HG03520 (cell line): Measurements from ENCODE around the gene PLEKHH3.

Source experiments
- ATAC-seq: cut with Tn5 transposase; IDR thresholded peaks from one replicate; pipeline ENCODE4 v1.9.1; 2021; ENCODE audit warnings: mild to moderate bottlenecking, moderate library complexity; ENCODE audit not compliant: unreplicated experiment

The PLEKHH3 gene

DNA sequence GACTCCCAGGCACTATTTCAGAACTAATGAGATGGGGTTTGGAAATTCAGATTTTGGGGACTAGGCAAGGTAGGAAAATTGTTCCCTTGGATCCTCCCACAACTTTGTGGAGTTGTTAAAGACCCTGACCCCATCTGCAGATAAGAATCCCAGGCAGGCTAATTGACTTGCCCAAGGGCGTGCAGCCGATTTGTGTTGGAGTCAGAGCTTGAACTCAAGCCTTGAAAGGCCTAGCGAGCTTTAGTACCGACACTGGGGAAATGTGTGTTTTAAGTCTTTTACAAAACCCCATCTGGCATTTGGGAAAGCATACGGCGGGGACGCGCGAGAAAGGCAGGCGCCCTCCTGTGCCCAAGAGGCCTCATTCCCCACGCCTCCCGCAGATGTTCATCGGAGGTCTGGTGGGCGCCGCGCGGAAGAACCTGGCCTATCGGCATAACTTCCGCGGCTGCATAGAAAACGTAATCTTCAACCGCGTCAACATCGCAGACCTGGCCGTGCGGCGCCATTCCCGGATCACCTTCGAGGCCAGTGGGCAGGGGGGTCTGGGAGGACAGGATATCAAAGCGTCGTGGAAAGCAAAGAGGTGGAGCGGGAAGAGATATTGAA lies 9.8 kb upstream of the PLEKHH3 start:
- no peak for ATAC-seq

DNA sequence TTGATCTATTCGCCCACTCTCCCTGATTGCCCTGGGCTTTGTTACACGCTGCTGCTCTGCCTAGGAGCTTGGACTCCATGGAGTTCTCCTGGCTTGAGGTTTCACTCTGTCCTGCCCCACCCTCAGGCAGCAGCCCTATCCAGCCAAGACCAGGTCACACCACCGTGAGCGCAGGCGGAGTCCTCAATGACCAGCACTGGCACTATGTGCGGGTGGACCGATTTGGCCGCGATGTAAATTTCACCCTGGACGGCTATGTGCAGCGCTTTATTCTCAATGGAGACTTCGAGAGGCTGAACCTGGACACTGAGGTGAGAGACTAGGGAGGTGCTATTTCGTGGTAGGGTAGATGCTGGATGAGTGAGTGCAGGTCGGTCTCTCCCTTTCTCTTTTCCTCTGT lies 9.0 kb upstream of the PLEKHH3 start:
- no peak for ATAC-seq

GRCh38 chr17:42684929-42685556 lies 8.2 kb upstream of the PLEKHH3 start:
- ATAC-seq: no peak

GRCh38 chr17:42683407-42684034 lies 6.7 kb upstream of the PLEKHH3 start:
- no peak for ATAC-seq

GRCh38 chr17:42682722-42683403 lies 6.1 kb upstream of the PLEKHH3 start:
- ATAC-seq: no peak

GRCh38 chr17:42681976-42682721 lies 5.4 kb upstream of the PLEKHH3 start, which contains the start of gene CNTNAP1:
Gene CNTNAP1, plus strand, starts transcription at chr17:42682531. Its CDS starts 299 bp downstream, at chr17:42682830.
- no peak for ATAC-seq

DNA sequence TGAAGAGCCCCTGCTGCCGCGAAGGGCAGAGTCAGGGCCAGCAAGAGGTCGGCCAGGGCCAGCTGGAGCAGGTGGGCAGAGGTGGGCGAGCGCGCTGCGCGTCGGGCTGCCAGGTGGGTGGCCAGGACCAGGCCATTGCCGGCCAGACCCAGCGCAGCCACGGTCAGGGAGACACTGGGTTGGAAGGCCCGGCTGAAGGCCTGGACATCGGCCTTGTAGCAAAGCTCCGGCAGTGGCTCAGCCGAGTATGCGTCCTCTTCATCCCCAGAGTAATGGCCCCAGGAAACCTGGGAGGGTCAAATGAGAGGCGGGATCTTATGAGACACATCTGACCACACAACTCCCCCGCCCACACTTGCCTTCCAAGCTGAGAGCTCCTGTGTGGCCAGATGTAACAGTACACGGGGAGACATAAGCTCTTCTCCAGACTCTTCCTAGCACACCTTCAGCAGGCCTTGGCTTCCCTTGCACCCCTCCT lies 3.6 kb upstream of the PLEKHH3 start:
- ATAC-seq: no peak

- no peak for ATAC-seq
Measured at GRCh38 chr17:42679492-42680330, 2.9 kb upstream of the PLEKHH3 start.

GRCh38 chr17:42678951-42679491 lies 2.2 kb upstream of the PLEKHH3 start:
- ATAC-seq: no peak

DNA sequence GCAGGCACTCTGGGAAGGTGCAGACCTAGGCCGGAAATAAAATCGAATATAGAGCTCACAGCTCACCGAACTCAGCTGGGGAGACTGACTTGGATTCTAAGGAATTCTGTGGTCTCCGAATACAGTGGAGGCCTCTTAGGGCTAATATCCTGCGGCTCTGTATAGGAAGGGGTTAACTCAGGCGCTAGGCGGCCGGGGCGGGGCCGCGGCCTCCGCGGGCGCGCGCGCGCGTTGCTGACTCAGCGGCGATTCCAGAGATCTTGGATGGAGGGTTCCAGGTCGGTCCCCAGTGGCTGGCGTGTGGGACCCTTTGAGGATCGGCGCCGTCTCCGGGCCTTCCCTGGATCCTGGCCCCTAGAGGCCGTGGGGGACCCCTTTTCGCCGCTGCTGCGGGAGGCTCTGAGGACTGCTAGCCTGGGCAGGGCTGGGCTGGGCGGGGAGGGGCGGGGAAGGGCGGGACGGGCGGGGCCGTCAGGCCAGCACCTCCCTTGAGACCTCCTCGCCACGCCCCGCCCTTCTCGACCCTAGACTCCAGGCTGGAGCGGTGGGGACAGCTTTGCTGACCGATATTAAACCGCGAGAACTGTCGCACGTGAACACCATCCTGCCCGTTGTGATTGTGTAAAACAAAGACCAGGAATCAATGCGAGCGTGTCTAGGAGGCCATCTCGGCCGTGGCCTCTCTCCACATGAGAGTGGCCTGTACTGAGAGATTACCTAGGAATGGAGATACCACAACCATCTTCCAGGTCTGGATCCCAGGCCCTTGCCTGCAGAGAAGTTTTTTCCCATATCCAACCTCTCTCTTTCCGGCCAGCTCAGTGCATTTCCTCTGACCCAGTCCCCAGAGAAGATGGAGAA lies 1.4 kb upstream of the PLEKHH3 start:
- ATAC-seq: no peak

DNA sequence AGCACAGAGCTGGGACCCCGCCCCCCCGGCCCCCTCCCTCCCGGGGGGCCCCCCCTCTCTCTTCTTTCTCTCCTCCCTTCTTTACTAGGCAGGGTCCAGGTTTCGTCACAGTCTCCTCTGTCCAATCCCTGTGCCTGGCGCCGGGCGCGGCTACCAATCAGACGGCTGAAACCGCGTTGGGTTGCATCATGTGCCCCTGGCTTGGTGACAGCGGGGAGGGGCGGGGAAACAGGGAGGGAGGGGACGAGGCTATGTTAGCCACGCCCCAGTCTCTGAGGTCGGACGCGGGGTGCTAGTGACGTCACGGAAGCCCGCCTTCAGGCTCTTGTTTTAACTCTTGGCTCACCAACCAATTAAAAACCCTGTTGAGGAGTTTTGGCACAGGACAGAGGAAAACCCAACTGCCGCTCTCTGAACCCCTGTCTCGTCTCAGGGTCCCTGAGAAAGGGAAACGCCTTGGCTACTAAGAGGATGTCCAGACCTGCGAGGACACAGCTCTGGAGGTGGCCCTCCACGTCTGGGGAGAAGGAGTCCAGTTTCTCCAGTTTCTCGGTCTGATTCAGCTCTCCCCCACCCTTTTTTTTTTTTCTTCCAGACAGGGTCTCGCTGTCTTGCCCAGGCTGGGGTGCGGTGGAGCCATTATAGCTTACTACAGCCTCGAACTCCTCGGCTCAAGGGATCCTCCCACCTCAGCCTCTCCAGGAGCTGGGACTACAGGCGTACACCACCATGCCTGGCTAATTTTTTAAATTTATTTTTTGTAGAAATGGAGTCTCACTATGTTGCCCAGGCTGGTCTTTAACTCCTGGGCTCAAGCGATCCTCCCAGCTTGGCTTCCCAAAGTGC lies 441 bp upstream of the PLEKHH3 start:
- peak; percentile 72 for ATAC-seq

DNA sequence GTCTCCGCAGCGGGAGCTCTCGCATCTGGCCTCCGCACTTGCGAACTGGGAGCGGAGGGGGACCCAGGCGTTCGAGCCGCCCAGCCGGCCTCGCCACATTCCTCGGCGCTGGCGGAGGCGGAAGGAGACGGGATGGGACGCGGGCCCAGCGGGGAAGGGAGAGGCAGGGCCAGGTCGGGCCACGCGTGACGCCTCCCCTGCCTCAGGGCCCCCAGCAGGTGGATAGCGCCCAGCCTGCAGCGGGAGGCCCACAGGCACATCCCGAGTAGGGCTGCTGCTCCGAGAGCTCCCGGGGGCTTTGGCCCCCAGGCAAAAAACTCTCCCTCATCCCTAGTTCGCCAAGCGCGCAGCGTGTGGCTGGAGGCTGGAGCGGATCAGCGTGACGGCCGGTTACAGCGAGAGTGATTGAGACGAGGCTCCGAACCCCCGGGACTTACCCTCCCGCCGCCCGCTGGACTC lies 800 bp downstream of the PLEKHH3 start:
- ATAC-seq: no peak

DNA sequence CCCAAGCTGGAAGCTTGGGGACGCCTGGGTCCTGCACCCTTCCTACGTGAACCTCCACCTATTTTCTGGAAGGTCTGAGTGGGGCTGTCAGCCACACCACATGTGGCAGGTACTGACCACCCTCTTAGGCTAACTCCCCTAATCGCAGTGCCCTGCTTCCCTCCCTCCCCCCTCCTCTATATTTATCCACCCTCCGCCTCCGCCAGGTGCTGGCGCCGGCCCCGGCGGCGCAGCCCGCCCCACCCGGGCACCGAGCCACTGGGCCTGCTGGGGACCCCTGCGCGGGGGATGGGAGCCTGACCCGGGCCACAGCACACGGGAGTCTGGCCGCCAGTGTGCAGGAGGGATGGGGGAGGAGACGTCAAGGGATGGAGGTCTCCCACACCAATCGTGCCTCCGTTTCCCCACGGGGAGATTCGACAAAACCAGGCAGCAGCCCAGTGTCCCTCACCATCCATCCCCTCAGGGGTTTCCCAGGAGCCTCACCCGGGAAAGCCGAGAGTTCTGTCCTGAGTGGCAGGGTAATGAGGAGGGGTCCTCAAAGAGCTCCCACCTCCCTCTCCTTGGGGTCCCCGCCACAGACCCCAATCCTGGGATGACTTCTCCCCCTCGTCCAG lies 1.3 kb downstream of the PLEKHH3 start:
- no peak for ATAC-seq

GRCh38 chr17:42674755-42675347 lies 1.9 kb downstream of the PLEKHH3 start:
- ATAC-seq: no peak

- no peak for ATAC-seq
Measured at GRCh38 chr17:42673885-42674754, 2.7 kb downstream of the PLEKHH3 start.

- ATAC-seq: no peak
Measured at GRCh38 chr17:42673266-42673884, 3.4 kb downstream of the PLEKHH3 start.
